Measurements from ENCODE around the gene COL27A1. TPM values are rescaled to one million over a fixed set of nuclear protein-coding genes. Genes with fewer than 3 reads are reported as not detected.

The COL27A1 gene
- polyA plus RNA-seq, 2 of the 4 experiments (the other 2 are of a cell fraction) = 6.9 to 20.6 TPM

DNA sequence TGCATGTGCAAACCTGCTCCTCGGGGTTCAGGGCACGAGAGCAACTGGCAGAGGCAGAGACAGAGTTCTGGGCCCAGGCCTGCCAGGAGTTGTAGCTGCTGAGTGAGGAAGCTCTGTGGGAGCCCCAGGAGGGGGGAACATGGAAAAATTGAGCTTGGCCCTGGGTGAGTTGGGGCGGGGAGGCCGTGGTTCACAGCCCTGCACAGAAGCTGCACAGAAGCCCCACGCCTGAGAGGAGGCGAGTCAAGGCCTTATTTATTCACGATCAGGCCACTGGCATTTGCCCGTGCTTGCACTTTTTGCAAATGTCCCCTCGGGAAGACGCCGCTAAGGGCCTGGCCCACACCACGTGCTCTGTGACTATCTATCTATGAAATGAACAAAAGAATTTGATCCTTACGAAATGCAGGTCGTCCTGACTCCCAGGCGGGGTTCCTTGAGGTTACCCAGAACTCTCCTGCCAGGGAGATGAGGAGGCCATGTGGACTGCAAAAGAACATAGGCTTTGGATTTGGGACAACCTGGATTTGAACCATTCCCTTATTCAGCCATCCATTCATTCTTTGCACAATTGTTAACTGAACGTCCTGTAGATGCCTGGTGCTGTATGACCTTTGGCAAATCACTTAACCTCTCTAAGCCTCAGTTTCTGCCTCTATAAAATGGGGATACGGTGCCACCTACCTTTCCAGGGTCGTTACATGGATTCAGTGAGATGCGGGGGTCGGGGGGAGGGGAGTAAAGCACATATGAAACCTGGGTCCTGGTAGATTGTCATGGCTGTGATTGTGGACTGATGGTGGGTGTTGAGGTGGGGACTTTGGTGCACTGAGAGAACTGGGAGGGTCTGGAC is 17.9 kb downstream of the COL27A1 start (continued):
- TF ChIP-seq ZFP36 (IDR thresholded peaks at IDR 0.05; ENCODE audit: borderline replicate concordance, partially characterized antibody) = no peak

DNA sequence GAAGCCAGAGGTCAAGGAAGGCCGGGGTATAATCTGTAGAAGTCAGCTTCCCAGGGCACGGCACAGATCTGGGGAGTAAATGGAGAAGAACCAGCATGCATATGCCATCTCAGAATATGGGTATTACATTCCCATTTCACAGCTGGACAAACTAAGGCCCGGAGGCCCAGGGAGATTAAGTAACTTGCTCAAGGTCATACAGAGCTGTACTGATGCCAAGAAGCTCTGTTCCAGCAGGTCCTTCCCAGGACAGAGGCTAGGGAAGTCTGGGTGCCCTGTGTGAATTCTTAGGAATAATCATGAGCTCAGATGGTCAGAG is 19.2 kb downstream of the COL27A1 start:
- no peak for ATAC-seq
- no peak for TF ChIP-seq HDAC2 (IDR thresholded peaks at IDR 0.05)
- Histone ChIP-seq H3K4me1 (peaks cover 30% of the 10 kb centered on the region), H3K4me3 (no peak overlapping the region), H3K9me3 (no peaks in the 10 kb centered on the region), H3K4me2 (no peak overlapping the region), H3K27ac (peak overlapping the region in 1 of 2 experiments; percentile 32; a peak in 1 of 6 replicates)
- CTCF ChIA-PET = interaction anchor here (1.2 to 3.5 kb wide), 4 partner anchors 9 to 116 kb away, joined by 4 to 21 read pairs (median 8); no protein-coding TSS in a partner anchor
- FAIRE-seq = no peak
- POLR2A ChIA-PET = no interaction called here
- DNase-seq (ENCODE audit: low read depth in 1 of 2, low spot score in 1 of 2) = no peak
- 88% methylated on average over 3 of the region's 3 CpGs for WGBS (ENCODE audit: missing lambda C conversion rate)

DNA sequence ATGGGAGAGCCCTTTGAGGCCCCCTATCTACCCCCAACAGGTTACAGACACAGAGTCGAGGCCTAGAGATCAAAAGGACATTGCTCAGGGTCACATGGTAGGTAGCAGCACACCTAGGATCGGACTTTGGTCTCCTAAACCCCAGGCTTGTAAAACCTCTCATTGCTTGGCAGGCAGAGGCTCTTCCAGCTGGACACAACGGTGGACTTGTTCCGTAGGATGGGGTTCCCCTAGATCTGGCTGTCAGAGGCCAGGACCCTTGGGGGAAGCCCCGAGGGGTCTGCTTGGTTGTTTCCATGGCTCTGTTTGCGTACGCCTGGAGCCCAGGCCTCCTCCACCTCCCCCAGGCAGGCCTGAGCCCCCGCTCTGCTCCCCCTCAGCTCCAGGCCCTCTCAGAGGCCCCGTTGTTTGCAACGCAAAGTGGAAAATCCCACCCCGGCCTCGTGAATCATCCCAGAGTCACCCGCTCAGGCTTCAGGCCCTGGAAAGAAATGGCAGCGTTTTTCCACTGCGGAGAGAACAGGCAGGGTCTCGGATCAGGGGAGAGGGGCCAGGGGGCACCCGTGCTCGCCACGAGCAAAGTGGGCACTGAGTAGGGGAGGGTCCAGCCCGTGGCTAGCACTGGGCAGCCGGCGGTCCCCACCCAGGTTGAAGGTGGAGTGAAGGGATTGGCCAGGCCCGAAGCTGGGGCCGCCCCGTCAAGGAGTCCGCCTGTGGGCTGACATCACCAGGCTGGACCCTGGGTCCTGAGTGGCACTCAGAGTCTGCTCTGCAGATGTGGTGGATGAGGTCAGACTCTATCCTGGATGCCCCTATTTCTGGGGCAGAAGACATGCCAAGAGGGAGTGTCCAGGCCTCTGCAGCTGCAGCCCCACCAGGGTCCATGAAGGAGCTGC is 19.8 kb downstream of the COL27A1 start:
- Histone ChIP-seq H3K4me1 (peaks cover 30% of the 10 kb centered on the region), H3K27ac (peak overlapping the region in 1 of 2 experiments; percentile 32; a peak in 1 of 6 replicates), H3K4me2 (no peak overlapping the region), H3K9me3 (no peaks in the 10 kb centered on the region), H3K4me3 (no peak overlapping the region)
- DNase-seq (ENCODE audit: low read depth in 1 of 2, low spot score in 1 of 2) = no peak
- WGBS (ENCODE audit: missing lambda C conversion rate) = 81% methylated on average over 20 of the region's 26 CpGs
- POLR2A ChIA-PET = no interaction called here
- TF ChIP-seq RFX5 (IDR thresholded peaks at IDR 0.05) = no peak
- no peak for TF ChIP-seq NR3C1 (IDR thresholded peaks at IDR 0.05)
- no peak for TF ChIP-seq POLR2AphosphoS2 (conservative IDR thresholded peaks at IDR 0.05; ENCODE audit: low read length)
- TF ChIP-seq ZFP36 (IDR thresholded peaks at IDR 0.05; ENCODE audit: borderline replicate concordance, partially characterized antibody) = no peak
- TF ChIP-seq CHD4 (IDR thresholded peaks at IDR 0.05; ENCODE audit: borderline replicate concordance) = no peak
- TF ChIP-seq ZC3H11A (IDR thresholded peaks at IDR 0.05) = no peak
- TF ChIP-seq KDM5A (IDR thresholded peaks at IDR 0.05) = no peak
- no peak for TF ChIP-seq NFE2L2 (conservative IDR thresholded peaks at IDR 0.05; ENCODE audit: low read length)
- no peak for TF ChIP-seq ZSCAN20 (CRISPR knock-in tag; IDR thresholded peaks at IDR 0.05)
- TF ChIP-seq FOSB (CRISPR knock-in tag; IDR thresholded peaks at IDR 0.05) = no peak
- TF ChIP-seq KDM1A (IDR thresholded peaks at IDR 0.05; ENCODE audit: low read depth) = no peak
- FAIRE-seq = no peak
- CTCF ChIA-PET = interaction anchor here (1.2 to 3.5 kb wide), 5 partner anchors 9 to 116 kb away, joined by 4 to 21 read pairs (median 10); partner anchors contain the start of gene COL27A1
- ATAC-seq = peak in 1 of 2 experiments; percentile 27; a peak in 3 of 6 replicates

DNA sequence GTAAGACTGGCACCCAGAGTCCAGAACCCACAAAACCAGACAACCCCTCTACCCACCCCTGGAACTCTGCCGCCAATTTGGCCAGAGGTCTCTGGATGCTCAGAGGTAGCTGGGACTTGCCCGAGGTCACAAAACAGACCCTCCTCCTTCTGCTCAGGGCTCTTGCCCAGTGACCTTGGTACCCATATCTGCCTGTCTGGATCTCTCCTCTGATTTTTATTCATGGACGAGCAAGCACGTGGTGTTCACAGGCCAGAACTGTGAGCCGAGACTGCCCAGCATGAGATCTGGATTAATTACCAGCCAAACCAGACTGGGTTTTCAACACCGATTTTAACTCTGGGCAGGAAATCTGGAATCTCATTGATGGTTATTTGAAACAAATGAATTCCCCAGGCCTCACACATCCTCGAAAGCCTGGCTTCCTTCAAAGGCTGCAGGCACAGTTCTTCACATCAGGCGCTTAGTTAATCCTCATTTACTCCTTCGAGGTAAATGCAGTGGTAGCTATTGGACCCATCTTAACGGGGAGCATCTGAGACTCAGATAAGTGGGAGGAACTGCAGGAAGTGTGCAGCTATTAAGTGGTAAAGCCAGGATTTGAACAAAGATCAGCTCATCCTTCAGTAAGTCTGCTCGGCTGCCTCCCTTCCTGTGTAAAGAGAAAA is 21.4 kb downstream of the COL27A1 start:
- ChIA-PET POLR2A (no interaction called here), CTCF (interaction anchor here (1.0 to 3.5 kb wide), 7 partner anchors 10 to 114 kb away, joined by 3 to 21 read pairs (median 5); partner anchors contain the start of gene COL27A1)
- H3K9me3 ChIP-seq = no peaks in the 10 kb centered on the region
- ATAC-seq (peak in 1 of 2 experiments; percentile 8; a peak in 2 of 6 replicates), DNase-seq (ENCODE audit: low read depth in 1 of 2, low spot score in 1 of 2) (no peak), FAIRE-seq (no peak)
- no peak overlapping the region for H3K4me3 ChIP-seq
- peak overlapping the region; percentile 40; the same call in 2 of the 3 replicates for H3K4me2 ChIP-seq
- H3K4me1 ChIP-seq = peaks cover 30% of the 10 kb centered on the region
- H3K27ac ChIP-seq = peak overlapping the region in 1 of 2 experiments; percentile 24; a peak in 2 of 6 replicates
- WGBS (ENCODE audit: missing lambda C conversion rate) = 85% methylated on average over 11 of the region's 11 CpGs
- TF ChIP-seq BHLHE40 (IDR thresholded peaks at IDR 0.05; ENCODE audit: low read depth, low read length) (no peak), NR3C1 (IDR thresholded peaks at IDR 0.05) (no peak), RNF2 (IDR thresholded peaks at IDR 0.05; ENCODE audit: borderline replicate concordance, low read depth) (no peak), SMC3 (IDR thresholded peaks at IDR 0.05) (no peak), CHD4 (IDR thresholded peaks at IDR 0.05; ENCODE audit: borderline replicate concordance) (no peak), HOXB13 (CRISPR knock-in tag; IDR thresholded peaks at IDR 0.05; ENCODE audit: low read depth) (no peak)
- TF ChIP-seq, protein P1, sequence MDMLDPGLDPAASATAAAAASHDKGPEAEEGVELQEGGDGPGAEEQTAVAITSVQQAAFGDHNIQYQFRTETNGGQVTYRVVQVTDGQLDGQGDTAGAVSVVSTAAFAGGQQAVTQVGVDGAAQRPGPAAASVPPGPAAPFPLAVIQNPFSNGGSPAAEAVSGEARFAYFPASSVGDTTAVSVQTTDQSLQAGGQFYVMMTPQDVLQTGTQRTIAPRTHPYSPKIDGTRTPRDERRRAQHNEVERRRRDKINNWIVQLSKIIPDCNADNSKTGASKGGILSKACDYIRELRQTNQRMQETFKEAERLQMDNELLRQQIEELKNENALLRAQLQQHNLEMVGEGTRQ (IDR thresholded peaks at IDR 0.05) = no peak
- TF ChIP-seq, protein P2, sequence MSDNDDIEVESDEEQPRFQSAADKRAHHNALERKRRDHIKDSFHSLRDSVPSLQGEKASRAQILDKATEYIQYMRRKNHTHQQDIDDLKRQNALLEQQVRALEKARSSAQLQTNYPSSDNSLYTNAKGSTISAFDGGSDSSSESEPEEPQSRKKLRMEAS (IDR thresholded peaks at IDR 0.05) = no peak
- TF ChIP-seq, protein P3, sequence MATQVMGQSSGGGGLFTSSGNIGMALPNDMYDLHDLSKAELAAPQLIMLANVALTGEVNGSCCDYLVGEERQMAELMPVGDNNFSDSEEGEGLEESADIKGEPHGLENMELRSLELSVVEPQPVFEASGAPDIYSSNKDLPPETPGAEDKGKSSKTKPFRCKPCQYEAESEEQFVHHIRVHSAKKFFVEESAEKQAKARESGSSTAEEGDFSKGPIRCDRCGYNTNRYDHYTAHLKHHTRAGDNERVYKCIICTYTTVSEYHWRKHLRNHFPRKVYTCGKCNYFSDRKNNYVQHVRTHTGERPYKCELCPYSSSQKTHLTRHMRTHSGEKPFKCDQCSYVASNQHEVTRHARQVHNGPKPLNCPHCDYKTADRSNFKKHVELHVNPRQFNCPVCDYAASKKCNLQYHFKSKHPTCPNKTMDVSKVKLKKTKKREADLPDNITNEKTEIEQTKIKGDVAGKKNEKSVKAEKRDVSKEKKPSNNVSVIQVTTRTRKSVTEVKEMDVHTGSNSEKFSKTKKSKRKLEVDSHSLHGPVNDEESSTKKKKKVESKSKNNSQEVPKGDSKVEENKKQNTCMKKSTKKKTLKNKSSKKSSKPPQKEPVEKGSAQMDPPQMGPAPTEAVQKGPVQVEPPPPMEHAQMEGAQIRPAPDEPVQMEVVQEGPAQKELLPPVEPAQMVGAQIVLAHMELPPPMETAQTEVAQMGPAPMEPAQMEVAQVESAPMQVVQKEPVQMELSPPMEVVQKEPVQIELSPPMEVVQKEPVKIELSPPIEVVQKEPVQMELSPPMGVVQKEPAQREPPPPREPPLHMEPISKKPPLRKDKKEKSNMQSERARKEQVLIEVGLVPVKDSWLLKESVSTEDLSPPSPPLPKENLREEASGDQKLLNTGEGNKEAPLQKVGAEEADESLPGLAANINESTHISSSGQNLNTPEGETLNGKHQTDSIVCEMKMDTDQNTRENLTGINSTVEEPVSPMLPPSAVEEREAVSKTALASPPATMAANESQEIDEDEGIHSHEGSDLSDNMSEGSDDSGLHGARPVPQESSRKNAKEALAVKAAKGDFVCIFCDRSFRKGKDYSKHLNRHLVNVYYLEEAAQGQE (IDR thresholded peaks at IDR 0.05) = no peak
- TF ChIP-seq, protein P4, sequence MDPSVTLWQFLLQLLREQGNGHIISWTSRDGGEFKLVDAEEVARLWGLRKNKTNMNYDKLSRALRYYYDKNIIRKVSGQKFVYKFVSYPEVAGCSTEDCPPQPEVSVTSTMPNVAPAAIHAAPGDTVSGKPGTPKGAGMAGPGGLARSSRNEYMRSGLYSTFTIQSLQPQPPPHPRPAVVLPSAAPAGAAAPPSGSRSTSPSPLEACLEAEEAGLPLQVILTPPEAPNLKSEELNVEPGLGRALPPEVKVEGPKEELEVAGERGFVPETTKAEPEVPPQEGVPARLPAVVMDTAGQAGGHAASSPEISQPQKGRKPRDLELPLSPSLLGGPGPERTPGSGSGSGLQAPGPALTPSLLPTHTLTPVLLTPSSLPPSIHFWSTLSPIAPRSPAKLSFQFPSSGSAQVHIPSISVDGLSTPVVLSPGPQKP (IDR thresholded peaks at IDR 0.05; ENCODE audit: low read depth, low read length) = no peak
- TF ChIP-seq, protein P5, sequence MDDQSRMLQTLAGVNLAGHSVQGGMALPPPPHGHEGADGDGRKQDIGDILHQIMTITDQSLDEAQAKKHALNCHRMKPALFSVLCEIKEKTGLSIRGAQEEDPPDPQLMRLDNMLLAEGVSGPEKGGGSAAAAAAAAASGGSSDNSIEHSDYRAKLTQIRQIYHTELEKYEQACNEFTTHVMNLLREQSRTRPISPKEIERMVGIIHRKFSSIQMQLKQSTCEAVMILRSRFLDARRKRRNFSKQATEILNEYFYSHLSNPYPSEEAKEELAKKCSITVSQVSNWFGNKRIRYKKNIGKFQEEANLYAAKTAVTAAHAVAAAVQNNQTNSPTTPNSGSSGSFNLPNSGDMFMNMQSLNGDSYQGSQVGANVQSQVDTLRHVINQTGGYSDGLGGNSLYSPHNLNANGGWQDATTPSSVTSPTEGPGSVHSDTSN (IDR thresholded peaks at IDR 0.05) = no peak

Data from A549 (cell line).